Esophagus squamous epithelium (tissue), 5 donors: ENCODE results near the gene DZIP1. TPM values are rescaled to one million over a fixed set of nuclear protein-coding genes. Genes with fewer than 3 reads are reported as not detected.

ENCODE experiments used
- DNase-seq: peaks from one replicate; lab custom pipeline; 2025; lab: John Stamatoyannopoulos, UW
- H3K27ac ChIP-seq, 4 donors: fragments of 200-600 bp; sonication (generic); one replicate each; pipeline ENCODE4 v1.5.1; 2016 to 2019; ENCODE audit warnings: mild to moderate bottlenecking in 1 of 4
- H3K27me3 ChIP-seq, 4 donors: fragments of 200-600 bp; sonication (generic); 1 replicate in 3 of 4; 2 replicates in 1 of 4; pipeline versions ENCODE4 v1.5.1 to v1.6.0; 2017 to 2021; ENCODE audit warnings: antibody characterized with exemption in 1 of 4
- H3K36me3 ChIP-seq, 3 donors: fragments of 200-600 bp; sonication (generic); one replicate each; pipeline ENCODE4 v1.5.1; 2016 to 2019
- H3K4me1 ChIP-seq, 3 donors: fragments of 200-600 bp; sonication (generic); one replicate each; pipeline ENCODE4 v1.5.1; 2017 to 2019
- H3K4me3 ChIP-seq, 4 donors: fragments of 200-600 bp; sonication (generic); 1 replicate in 3 of 4; 2 replicates in 1 of 4; pipeline ENCODE4 v1.5.1; 2016 to 2019; ENCODE audit warnings: mild to moderate bottlenecking in 2 of 4, moderate library complexity in 1 of 4
- H3K9me3 ChIP-seq, 3 donors: fragments of 200-600 bp; sonication (generic); one replicate each; pipeline ENCODE4 v1.5.1; 2016 to 2019
- CTCF ChIP-seq, 6 experiments: fragments of 450-650 bp in 4 of 6; fragments of 200-600 bp in 2 of 6; sonication (generic) in 2 of 6; IDR thresholded peaks; one replicate each; pipeline ENCODE4 v1.5.1; 2016 to 2019; ENCODE audit warnings: antibody characterized with exemption in 6 of 6, mild to moderate bottlenecking in 4 of 6, moderate library complexity in 4 of 6
- POLR2A ChIP-seq, 4 donors: fragments of 450-650 bp; IDR thresholded peaks; one replicate each; pipeline ENCODE4 v1.6.1; 2017; ENCODE audit warnings: antibody characterized with exemption in 4 of 4, mild to moderate bottlenecking in 4 of 4, moderate library complexity in 3 of 4
- WGBS, 2 donors: methylation state at CpG; one replicate each; pipeline ENCODE4 v1.1.5; 2018; 5-methylcytosine and 5-hydroxymethylcytosine counted together
- intact Hi-C: fragments of 100-400 bp; cut with DNase I; formaldehyde crosslinking; loops from one replicate; pipeline ENCODE4 v1.15.0; 2022
- total RNA-seq, 4 donors: library from RNA; depleted of rRNA; stranded (reverse); fragments of >200 nt; gene quantifications; one replicate each; pipeline ENCODE4 v1.1.0, GENCODE V29; 2016
- donor health status: DM: yes; HTN: yes; CAD: no.

DZIP1 gene
- total RNA-seq, 4 donors from 2014 or later, result 2.9 to 12.8 (median 7.0) TPM

- Histone ChIP-seq H3K9me3 (no peaks in the 10 kb centered on the region), H3K36me3 (no peaks in the 10 kb centered on the region), H3K27ac (no peak overlapping the region), H3K27me3 (peaks cover 0 to 7% (median 0%) of the 10 kb centered on the region in 4 donors), H3K4me1 (no peaks in the 10 kb centered on the region), H3K4me3 (no peak overlapping the region)
- DNase-seq, result no peak
- whole genome bisulfite sequencing, 2 donors, result 85 to 92% methylated on average over 1 of the region's 1 CpG
- intact Hi-C loops, result loop anchor here (10.0 kb wide), 1 partner anchor 108 kb away; no protein-coding TSS in a partner anchor
- TF ChIP-seq CTCF (IDR thresholded peaks at IDR 0.05) (no peak), POLR2A (IDR thresholded peaks at IDR 0.05) (no peak)
These were observed 7.8 kb upstream of the DZIP1 start for GRCh38 chr13:95652244-95652764.

- no peaks in the 10 kb centered on the region for H3K9me3 ChIP-seq
- intact Hi-C loops, result loop anchor here (10.0 kb wide), 1 partner anchor 106 kb away; no protein-coding TSS in a partner anchor
- no peaks in the 10 kb centered on the region for H3K36me3 ChIP-seq
- H3K27ac ChIP-seq, result no peak overlapping the region
- no peak for TF ChIP-seq CTCF (IDR thresholded peaks at IDR 0.05)
- no peak for TF ChIP-seq POLR2A (IDR thresholded peaks at IDR 0.05)
- WGBS, 2 donors, result 64 to 71% methylated on average over 5 of the region's 5 CpGs
- H3K27me3 ChIP-seq, result peaks cover 0 to 7% (median 0%) of the 10 kb centered on the region in 4 donors
- no peaks in the 10 kb centered on the region for H3K4me1 ChIP-seq
- DNase-seq, result no peak
- H3K4me3 ChIP-seq, result no peak overlapping the region
These were observed 6.2 kb upstream of the DZIP1 start for GRCh38 chr13:95650696-95651095.

- no peak for DNase-seq
- Histone ChIP-seq H3K27me3 (peaks cover 0 to 28% (median 0%) of the 10 kb centered on the region in 4 donors), H3K27ac (no peak overlapping the region), H3K4me1 (peaks cover 7 to 29% (median 7%) of the 10 kb centered on the region in 3 donors), H3K9me3 (no peaks in the 10 kb centered on the region), H3K36me3 (no peaks in the 10 kb centered on the region), H3K4me3 (no peak overlapping the region)
- intact Hi-C loops, result no loop called here
- no peak for TF ChIP-seq CTCF (IDR thresholded peaks at IDR 0.05)
- TF ChIP-seq POLR2A (IDR thresholded peaks at IDR 0.05), result no peak
- 75 to 84% methylated on average over 6 of the region's 6 CpGs for WGBS, 2 donors
These were observed 2.8 kb upstream of the DZIP1 start for GRCh38 chr13:95647321-95647720.

GRCh38 chr13:95643936-95644598, 439 bp downstream of the DZIP1 start:
- no peaks in the 10 kb centered on the region for H3K9me3 ChIP-seq
- no peak for DNase-seq
- H3K27me3 ChIP-seq, result peaks cover 0 to 41% (median 0%) of the 10 kb centered on the region in 4 donors
- no peak for TF ChIP-seq POLR2A (IDR thresholded peaks at IDR 0.05)
- no peak for TF ChIP-seq CTCF (IDR thresholded peaks at IDR 0.05)
- 3% methylated on average over 9 of the region's 62 CpGs; no CpG with 5 or more reads in 1 of the 2 donors for WGBS, 2 donors
- intact Hi-C loops, result no loop called here
- no peaks in the 10 kb centered on the region for H3K36me3 ChIP-seq
- H3K4me3 ChIP-seq, result peak overlapping the region; percentile 47 to 74 (median 57)
- peaks cover 10 to 42% (median 11%) of the 10 kb centered on the region in 3 donors for H3K4me1 ChIP-seq
- peak overlapping the region; percentile 33 to 82 (median 75) for H3K27ac ChIP-seq

GRCh38 chr13:95643571-95643935, 953 bp downstream of the DZIP1 start:
- no peaks in the 10 kb centered on the region for H3K36me3 ChIP-seq
- 10 to 13% methylated on average over 8 to 15 of the region's 16 CpGs for WGBS, 2 donors
- H3K27me3 ChIP-seq, result peaks cover 0 to 41% (median 0%) of the 10 kb centered on the region in 4 donors
- no peaks in the 10 kb centered on the region for H3K9me3 ChIP-seq
- peak overlapping the region; percentile 47 to 74 (median 57) for H3K4me3 ChIP-seq
- intact Hi-C loops, result no loop called here
- H3K27ac ChIP-seq, result peak overlapping the region; percentile 33 to 82 (median 75)
- peaks cover 10 to 42% (median 11%) of the 10 kb centered on the region in 3 donors for H3K4me1 ChIP-seq
- no peak for DNase-seq
- TF ChIP-seq POLR2A (IDR thresholded peaks at IDR 0.05) (no peak), CTCF (IDR thresholded peaks at IDR 0.05) (no peak)
